HAP-1 (cell line): ENCODE results near the gene TP53I13.

ENCODE experiments used
- DNase-seq, 2 experiments: peaks; one replicate each; pipeline ENCODE4 v3.0.0-alpha.2; 2016 to 2020; ENCODE audit warnings: low spot score in 2 of 2
- H3K27me3 ChIP-seq: fragments of 250-450 bp; sonication (Bioruptor Pico); 2 replicates; pipeline ENCODE4 v1.5.1; 2020; ENCODE audit warnings: low read depth, mild to moderate bottlenecking, moderate library complexity
- H3K36me3 ChIP-seq: fragments of 250-450 bp; sonication (Bioruptor Pico); replicated peaks from 2 replicates; pipeline ENCODE4 v1.5.1; 2020; ENCODE audit warnings: mild to moderate bottlenecking
- H3K4me1 ChIP-seq: fragments of 250-450 bp; sonication (Bioruptor Pico); 2 replicates; pipeline ENCODE4 v1.5.1; 2020; ENCODE audit warnings: mild to moderate bottlenecking
- H3K4me3 ChIP-seq: fragments of 250-450 bp; sonication (Bioruptor Pico); 2 replicates; pipeline ENCODE4 v1.5.1; 2020; ENCODE audit warnings: mild to moderate bottlenecking, moderate library complexity
- H3K9me3 ChIP-seq: fragments of 250-450 bp; sonication (Bioruptor Pico); 2 replicates; pipeline ENCODE4 v1.5.1; 2020; ENCODE audit warnings: mild to moderate bottlenecking, moderate library complexity
- in situ Hi-C: fragments of 300-500 bp; cut with MboI; formaldehyde crosslinking; loops from 3 replicates; pipeline ENCODE4 v1.14.3; 2020; ENCODE audit warnings: low sequenced_read_pairs, inconsistent platforms, mixed read lengths

Gene TP53I13

GRCh38 chr17:29560316-29560715 is 8.2 kb upstream of the TP53I13 start:
- in situ Hi-C loops = no loop called here
- Histone ChIP-seq H3K9me3 (no peaks in the 10 kb centered on the region), H3K4me1 (peaks cover 9% of the 10 kb centered on the region), H3K27me3 (no peaks in the 10 kb centered on the region), H3K4me3 (no peak overlapping the region), H3K36me3 (peaks cover 22% of the 10 kb centered on the region)
- no peak for DNase-seq

DNA sequence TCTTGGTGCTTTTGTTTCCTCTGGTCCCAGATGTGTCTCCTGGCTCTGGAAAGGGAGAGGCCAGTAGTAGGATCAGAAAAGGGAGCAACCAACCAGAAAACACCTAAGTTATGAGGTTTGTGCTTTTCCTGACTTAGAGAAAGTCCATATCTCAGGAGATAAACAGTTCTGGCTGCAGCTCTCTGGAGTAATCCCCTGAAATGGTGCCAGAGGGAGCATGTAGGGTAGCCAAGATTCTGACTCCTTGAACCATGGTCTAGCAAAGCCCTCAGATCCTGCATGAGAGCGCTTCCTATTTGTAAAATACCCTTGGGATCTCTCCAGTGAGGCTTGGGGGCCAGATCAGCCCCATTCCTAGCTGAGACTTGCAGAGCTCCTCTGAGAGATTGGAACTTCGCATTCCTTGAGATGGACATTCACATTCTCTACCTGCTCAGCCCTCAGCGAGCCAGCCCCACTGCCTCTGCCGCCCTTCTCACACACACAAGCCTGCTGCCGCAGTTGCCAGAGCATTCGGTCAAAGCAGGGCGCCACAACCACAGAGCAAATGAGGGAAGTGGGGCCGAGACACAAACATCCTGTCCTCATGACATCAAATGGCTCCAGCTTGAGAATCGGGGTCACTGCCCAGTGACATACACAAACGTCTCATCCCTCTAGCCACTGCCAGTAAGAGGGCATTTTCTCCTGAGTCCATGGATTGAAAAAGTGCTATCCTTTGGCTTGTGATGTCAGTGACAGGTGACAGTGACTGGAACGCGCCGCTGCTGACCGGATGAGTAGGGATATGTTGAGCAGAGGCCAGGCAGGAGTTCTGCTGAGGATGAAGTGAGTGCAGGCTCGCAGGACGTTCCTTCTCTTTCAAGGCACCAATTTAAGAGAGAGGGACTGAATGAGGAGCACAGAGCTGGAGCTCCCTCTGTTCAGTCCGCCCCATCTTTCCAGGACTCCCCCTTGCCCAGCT is 6.7 kb upstream of the TP53I13 start:
- in situ Hi-C loops = no loop called here
- H3K4me3 ChIP-seq = no peak overlapping the region
- no peak for DNase-seq
- no peaks in the 10 kb centered on the region for H3K27me3 ChIP-seq
- H3K36me3 ChIP-seq = peaks cover 22% of the 10 kb centered on the region
- H3K9me3 ChIP-seq = no peaks in the 10 kb centered on the region
- H3K4me1 ChIP-seq = peaks cover 12% of the 10 kb centered on the region

- no peaks in the 10 kb centered on the region for H3K27me3 ChIP-seq
- H3K4me3 ChIP-seq = no peak overlapping the region
- H3K4me1 ChIP-seq = peaks cover 12% of the 10 kb centered on the region
- H3K36me3 ChIP-seq = peaks cover 22% of the 10 kb centered on the region
- in situ Hi-C loops = no loop called here
- H3K9me3 ChIP-seq = no peaks in the 10 kb centered on the region
- DNase-seq = no peak
These were observed 5.9 kb upstream of the TP53I13 start for GRCh38 chr17:29562615-29563014.

- peaks cover 12% of the 10 kb centered on the region for H3K4me1 ChIP-seq
- peaks cover 22% of the 10 kb centered on the region for H3K36me3 ChIP-seq
- H3K4me3 ChIP-seq = no peak overlapping the region
- no peaks in the 10 kb centered on the region for H3K9me3 ChIP-seq
- no peaks in the 10 kb centered on the region for H3K27me3 ChIP-seq
- no peak for DNase-seq
- in situ Hi-C loops = no loop called here
These were observed 4.7 kb upstream of the TP53I13 start for GRCh38 chr17:29563816-29564215.

- in situ Hi-C loops = loop anchor here (5.0 kb wide), 1 partner anchor 51 kb away; no protein-coding TSS in a partner anchor
- H3K36me3 ChIP-seq = peaks cover 22% of the 10 kb centered on the region
- H3K9me3 ChIP-seq = no peaks in the 10 kb centered on the region
- H3K27me3 ChIP-seq = no peaks in the 10 kb centered on the region
- H3K4me3 ChIP-seq = peak overlapping the region; percentile 56
- peak in 1 of 2 experiments; percentile 75 for DNase-seq
- H3K4me1 ChIP-seq = peaks cover 12% of the 10 kb centered on the region
These were observed 2.6 kb upstream of the TP53I13 start for GRCh38 chr17:29565643-29566472.

DNA sequence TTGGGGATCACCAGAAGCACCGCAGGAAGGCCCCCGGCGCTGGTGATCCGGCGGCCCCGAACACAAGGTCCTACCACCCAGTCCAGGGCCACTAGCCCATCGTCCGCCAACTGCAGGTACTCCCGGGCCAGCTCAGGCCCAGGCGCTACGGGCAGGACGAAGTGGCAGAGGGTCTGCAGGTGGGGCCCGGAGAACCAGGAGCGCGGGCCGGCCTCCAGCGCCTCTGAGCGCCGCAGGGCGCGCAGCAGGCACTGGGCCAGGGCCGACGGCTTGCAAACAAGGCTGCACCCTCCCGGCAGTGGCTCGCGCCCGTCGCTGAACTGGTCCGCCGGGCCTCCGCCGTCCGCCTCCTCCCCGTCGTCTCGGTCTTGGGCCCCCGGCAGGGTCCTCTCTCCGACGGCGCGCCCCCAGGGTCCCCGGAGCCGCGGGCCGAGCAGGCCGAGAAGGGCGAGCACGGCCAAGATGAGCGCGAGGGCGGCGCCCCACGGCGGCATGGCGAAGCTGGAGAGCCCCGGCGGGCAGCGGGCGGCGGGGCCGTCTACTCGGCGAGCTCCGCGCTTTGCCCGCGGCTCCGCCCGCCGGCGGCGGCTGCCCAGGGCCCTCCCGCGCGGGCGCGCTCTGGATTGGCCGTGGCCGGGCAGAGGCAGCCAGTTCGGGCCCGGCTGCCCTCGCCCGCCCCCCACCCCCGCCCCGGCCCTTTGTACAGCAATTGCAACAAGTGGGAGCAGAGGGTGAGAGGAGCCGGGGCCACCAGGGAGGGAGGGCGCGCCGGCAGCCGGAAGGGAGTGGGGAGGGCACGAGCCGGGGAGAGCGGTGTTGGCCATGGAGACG is 1.8 kb upstream of the TP53I13 start, which contains the start of gene ABHD15:
TSS of gene ABHD15 (minus strand) at position 565 of the 831 bp plus-strand sequence. CDS start at position 494, 71 bp downstream.
- no peaks in the 10 kb centered on the region for H3K27me3 ChIP-seq
- in situ Hi-C loops = loop anchor here (5.0 kb wide), 1 partner anchor 51 kb away; no protein-coding TSS in a partner anchor
- peaks cover 15% of the 10 kb centered on the region for H3K36me3 ChIP-seq
- H3K4me3 ChIP-seq = peak within 1 kb of the TSS; percentile 56
- peak; percentile 45 to 72 for DNase-seq
- H3K9me3 ChIP-seq = no peaks in the 10 kb centered on the region
- H3K4me1 ChIP-seq = peaks cover 12% of the 10 kb centered on the region

DNA sequence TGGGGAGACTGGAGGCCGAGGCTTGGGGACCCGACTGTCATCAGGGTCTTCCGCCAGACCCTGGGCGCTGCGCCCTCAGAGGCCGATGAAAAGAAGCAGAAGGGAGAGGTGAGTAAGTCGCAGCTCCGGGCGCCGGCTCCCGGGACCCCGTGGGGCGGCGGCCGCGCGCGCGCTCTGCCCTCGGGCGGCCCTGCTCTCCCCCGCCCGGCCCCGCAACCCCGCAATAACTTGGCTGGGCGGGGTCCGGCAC is 1.3 kb upstream of the TP53I13 start:
- Histone ChIP-seq H3K36me3 (peaks cover 18% of the 10 kb centered on the region), H3K4me1 (peaks cover 12% of the 10 kb centered on the region), H3K27me3 (no peaks in the 10 kb centered on the region), H3K4me3 (peak overlapping the region; percentile 56), H3K9me3 (no peaks in the 10 kb centered on the region)
- DNase-seq = no peak
- in situ Hi-C loops = loop anchor here (5.0 kb wide), 1 partner anchor 50 kb away; no protein-coding TSS in a partner anchor

GRCh38 chr17:29567554-29568330 is 759 bp upstream of the TP53I13 start:
- peaks cover 12% of the 10 kb centered on the region for H3K4me1 ChIP-seq
- in situ Hi-C loops = loop anchor here (5.0 kb wide), 1 partner anchor 50 kb away; no protein-coding TSS in a partner anchor
- H3K9me3 ChIP-seq = no peaks in the 10 kb centered on the region
- peak; percentile 63 to 85 for DNase-seq
- H3K27me3 ChIP-seq = no peaks in the 10 kb centered on the region
- H3K36me3 ChIP-seq = peaks cover 15% of the 10 kb centered on the region
- H3K4me3 ChIP-seq = peak overlapping the region; percentile 56

DNA sequence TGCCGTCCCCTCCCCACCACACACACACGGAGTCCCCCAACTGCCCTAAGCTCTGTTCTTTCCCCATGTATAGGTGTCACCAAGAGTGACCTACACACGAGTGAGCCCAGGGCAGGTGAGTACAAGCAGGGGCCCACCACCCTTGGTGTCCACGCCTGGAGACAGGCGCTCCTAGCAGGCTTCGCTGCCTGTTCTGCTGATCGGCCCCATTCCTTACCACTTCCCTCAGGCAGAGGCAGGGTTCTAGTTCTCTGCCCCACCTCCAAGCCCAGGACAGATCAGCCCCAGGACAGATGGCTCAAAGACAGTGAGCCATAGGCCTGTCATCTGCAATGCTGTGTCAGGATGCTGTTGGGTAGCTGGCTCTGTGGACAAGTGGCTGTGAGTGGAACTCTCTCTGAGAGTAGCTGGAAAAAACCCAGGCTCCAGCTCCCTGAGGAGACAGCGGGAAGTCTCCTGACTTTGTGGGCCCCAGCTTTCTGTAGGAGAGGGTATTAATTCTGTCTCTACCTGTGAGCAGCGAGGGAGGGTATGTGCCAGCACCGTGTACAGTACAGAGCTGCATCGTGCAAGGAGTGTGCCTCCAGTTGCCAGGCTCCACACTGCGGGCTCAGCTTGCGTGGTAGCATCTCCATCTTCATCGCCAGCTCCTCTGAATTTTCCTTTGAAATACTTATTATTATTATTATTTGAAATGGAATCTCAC is 897 bp downstream of the TP53I13 start:
- in situ Hi-C loops = loop anchor here (5.0 kb wide), 1 partner anchor 48 kb away; no protein-coding TSS in a partner anchor
- H3K27me3 ChIP-seq = no peaks in the 10 kb centered on the region
- DNase-seq = peak in 1 of 2 experiments; percentile 11
- peaks cover 20% of the 10 kb centered on the region for H3K36me3 ChIP-seq
- H3K9me3 ChIP-seq = no peaks in the 10 kb centered on the region
- peak overlapping the region; percentile 56 for H3K4me3 ChIP-seq
- H3K4me1 ChIP-seq = peaks cover 9% of the 10 kb centered on the region

- in situ Hi-C loops = no loop called here
- no peak for DNase-seq
- Histone ChIP-seq H3K4me1 (peaks cover 1% of the 10 kb centered on the region), H3K9me3 (no peaks in the 10 kb centered on the region), H3K27me3 (no peaks in the 10 kb centered on the region), H3K4me3 (no peak overlapping the region), H3K36me3 (peaks cover 28% of the 10 kb centered on the region)
These were observed 2.0 kb downstream of the TP53I13 start for GRCh38 chr17:29570521-29570920.

GRCh38 chr17:29571486-29571882 is 3.0 kb downstream of the TP53I13 start:
- in situ Hi-C loops = no loop called here
- H3K4me1 ChIP-seq = no peaks in the 10 kb centered on the region
- H3K27me3 ChIP-seq = no peaks in the 10 kb centered on the region
- no peaks in the 10 kb centered on the region for H3K9me3 ChIP-seq
- H3K4me3 ChIP-seq = no peak overlapping the region
- peaks cover 37% of the 10 kb centered on the region for H3K36me3 ChIP-seq
- DNase-seq = peak in 1 of 2 experiments; percentile 8
